SJCRH30 (cell line): Measurements from ENCODE around the gene SLAMF7. TPM values are rescaled to one million over a fixed set of nuclear protein-coding genes. Genes with fewer than 3 reads are reported as not detected.

Experiments used
- DNase-seq, 2 experiments: peaks; one replicate each; pipeline ENCODE4 v3.0.0-alpha.2; 2015 to 2020
- H3K27ac ChIP-seq: fragments of 250-450 bp; sonication (Bioruptor Pico); 2 replicates; pipeline ENCODE4 v1.5.1; 2020; ENCODE audit warnings: mild to moderate bottlenecking, moderate library complexity
- H3K27me3 ChIP-seq: fragments of 250-450 bp; sonication (Bioruptor Pico); 2 replicates; pipeline ENCODE4 v1.5.1; 2020; ENCODE audit warnings: mild to moderate bottlenecking, moderate library complexity
- H3K36me3 ChIP-seq: fragments of 250-450 bp; sonication (Bioruptor Pico); 2 replicates; pipeline ENCODE4 v1.5.1; 2020; ENCODE audit warnings: mild to moderate bottlenecking, moderate library complexity
- H3K4me1 ChIP-seq: fragments of 250-450 bp; sonication (Bioruptor Pico); 2 replicates; pipeline ENCODE4 v1.5.1; 2020; ENCODE audit warnings: mild to moderate bottlenecking, moderate library complexity
- H3K4me3 ChIP-seq: fragments of 250-450 bp; sonication (Bioruptor Pico); 2 replicates; pipeline ENCODE4 v1.5.1; 2020; ENCODE audit warnings: mild to moderate bottlenecking, moderate library complexity
- H3K9me3 ChIP-seq: fragments of 250-450 bp; sonication (Bioruptor Pico); replicated peaks from 2 replicates; pipeline ENCODE4 v1.5.1; 2020; ENCODE audit warnings: mild to moderate bottlenecking, moderate library complexity
- total RNA-seq: library from RNA; depleted of rRNA; stranded (reverse); fragments of >200 nt; shearing (Covaris generic); gene quantifications from 2 replicates; pipeline ENCODE4 v1.2.3, GENCODE V29; 2014

The SLAMF7 gene
- total RNA-seq, 1 experiment from 2014 or later: not detected

GRCh38 chr1:160789051-160789701, 50.1 kb downstream of the SLAMF7 start:
- Histone ChIP-seq H3K27me3 (no peaks in the 10 kb centered on the region), H3K27ac (no peak overlapping the region), H3K4me3 (no peak overlapping the region), H3K4me1 (no peaks in the 10 kb centered on the region), H3K36me3 (no peaks in the 10 kb centered on the region), H3K9me3 (no peaks in the 10 kb centered on the region)
- DNase-seq: no peak

GRCh38 chr1:160789702-160790611, 50.9 kb downstream of the SLAMF7 start:
- no peaks in the 10 kb centered on the region for H3K4me1 ChIP-seq
- DNase-seq: no peak
- no peaks in the 10 kb centered on the region for H3K27me3 ChIP-seq
- H3K36me3 ChIP-seq: no peaks in the 10 kb centered on the region
- H3K9me3 ChIP-seq: no peaks in the 10 kb centered on the region
- no peak overlapping the region for H3K4me3 ChIP-seq
- H3K27ac ChIP-seq: no peak overlapping the region

- no peaks in the 10 kb centered on the region for H3K36me3 ChIP-seq
- DNase-seq: no peak
Measured at GRCh38 chr1:160794376-160794775, 55.3 kb downstream of the SLAMF7 start.

GRCh38 chr1:160795951-160796383, 56.9 kb downstream of the SLAMF7 start, which contains the start of gene LY9:
TSS of gene LY9 (plus strand) at chr1:160796174. CDS start at chr1:160796188, 14 bp downstream.
- Histone ChIP-seq H3K27me3 (no peaks in the 10 kb centered on the region), H3K36me3 (no peaks in the 10 kb centered on the region), H3K9me3 (no peaks in the 10 kb centered on the region), H3K4me1 (no peaks in the 10 kb centered on the region), H3K27ac (no peak within 1 kb of the TSS), H3K4me3 (no peak within 1 kb of the TSS)
- no peak for DNase-seq

More at GRCh38 chr1:160794376-160794775, 55.3 kb downstream of the SLAMF7 start:
- Histone ChIP-seq H3K9me3 (no peaks in the 10 kb centered on the region), H3K4me3 (no peak overlapping the region), H3K4me1 (no peaks in the 10 kb centered on the region), H3K27ac (no peak overlapping the region), H3K27me3 (no peaks in the 10 kb centered on the region)

- Histone ChIP-seq H3K27ac (no peak overlapping the region), H3K4me3 (no peak overlapping the region), H3K4me1 (no peaks in the 10 kb centered on the region), H3K36me3 (no peaks in the 10 kb centered on the region), H3K27me3 (no peaks in the 10 kb centered on the region), H3K9me3 (no peaks in the 10 kb centered on the region)
- no peak for DNase-seq
Measured at GRCh38 chr1:160797271-160797709, 58.2 kb downstream of the SLAMF7 start.

GRCh38 chr1:160797861-160798273, 58.8 kb downstream of the SLAMF7 start:
- Histone ChIP-seq H3K4me1 (no peaks in the 10 kb centered on the region), H3K36me3 (no peaks in the 10 kb centered on the region), H3K27ac (no peak overlapping the region), H3K4me3 (no peak overlapping the region), H3K27me3 (no peaks in the 10 kb centered on the region), H3K9me3 (no peaks in the 10 kb centered on the region)
- no peak for DNase-seq

GRCh38 chr1:160798439-160798838, 59.4 kb downstream of the SLAMF7 start:
- Histone ChIP-seq H3K36me3 (no peaks in the 10 kb centered on the region), H3K27ac (no peak overlapping the region), H3K4me3 (no peak overlapping the region), H3K4me1 (no peaks in the 10 kb centered on the region), H3K9me3 (no peaks in the 10 kb centered on the region), H3K27me3 (no peaks in the 10 kb centered on the region)
- DNase-seq: no peak

GRCh38 chr1:160799641-160800040, 60.6 kb downstream of the SLAMF7 start:
- Histone ChIP-seq H3K9me3 (no peaks in the 10 kb centered on the region), H3K27ac (no peak overlapping the region), H3K27me3 (no peaks in the 10 kb centered on the region), H3K4me3 (no peak overlapping the region), H3K4me1 (no peaks in the 10 kb centered on the region), H3K36me3 (no peaks in the 10 kb centered on the region)
- DNase-seq: no peak

- Histone ChIP-seq H3K27me3 (no peaks in the 10 kb centered on the region), H3K4me3 (no peak overlapping the region), H3K36me3 (no peaks in the 10 kb centered on the region), H3K9me3 (no peaks in the 10 kb centered on the region), H3K27ac (no peak overlapping the region), H3K4me1 (no peaks in the 10 kb centered on the region)
- no peak for DNase-seq
Measured at GRCh38 chr1:160800142-160800541, 61.1 kb downstream of the SLAMF7 start.

GRCh38 chr1:160800645-160801408, 61.8 kb downstream of the SLAMF7 start:
- H3K27ac ChIP-seq: no peak overlapping the region
- no peaks in the 10 kb centered on the region for H3K4me1 ChIP-seq
- H3K27me3 ChIP-seq: no peaks in the 10 kb centered on the region
- H3K4me3 ChIP-seq: no peak overlapping the region
- no peaks in the 10 kb centered on the region for H3K36me3 ChIP-seq
- no peak for DNase-seq
- H3K9me3 ChIP-seq: no peaks in the 10 kb centered on the region

GRCh38 chr1:160801836-160802580, 63.0 kb downstream of the SLAMF7 start:
- DNase-seq: no peak
- no peak overlapping the region for H3K4me3 ChIP-seq
- H3K27ac ChIP-seq: no peak overlapping the region
- H3K36me3 ChIP-seq: no peaks in the 10 kb centered on the region
- no peaks in the 10 kb centered on the region for H3K4me1 ChIP-seq
- H3K9me3 ChIP-seq: no peaks in the 10 kb centered on the region; the same call in 1 of the 2 replicates
- no peaks in the 10 kb centered on the region for H3K27me3 ChIP-seq
